ENCODE measurements around the gene NT5C2. TPM values are rescaled to one million over a fixed set of nuclear protein-coding genes. Genes with fewer than 3 reads are reported as not detected.
"Not testable (repeated sequence)": the region's sequence is repeated elsewhere in the genome, so short reads cannot be mapped to it uniquely, and the experiment has no call there.

The NT5C2 gene
- total and polyA plus RNA-seq, 10 donors = 21.7 to 115 (median 89.6) TPM

- TF ChIP-seq, protein P1, sequence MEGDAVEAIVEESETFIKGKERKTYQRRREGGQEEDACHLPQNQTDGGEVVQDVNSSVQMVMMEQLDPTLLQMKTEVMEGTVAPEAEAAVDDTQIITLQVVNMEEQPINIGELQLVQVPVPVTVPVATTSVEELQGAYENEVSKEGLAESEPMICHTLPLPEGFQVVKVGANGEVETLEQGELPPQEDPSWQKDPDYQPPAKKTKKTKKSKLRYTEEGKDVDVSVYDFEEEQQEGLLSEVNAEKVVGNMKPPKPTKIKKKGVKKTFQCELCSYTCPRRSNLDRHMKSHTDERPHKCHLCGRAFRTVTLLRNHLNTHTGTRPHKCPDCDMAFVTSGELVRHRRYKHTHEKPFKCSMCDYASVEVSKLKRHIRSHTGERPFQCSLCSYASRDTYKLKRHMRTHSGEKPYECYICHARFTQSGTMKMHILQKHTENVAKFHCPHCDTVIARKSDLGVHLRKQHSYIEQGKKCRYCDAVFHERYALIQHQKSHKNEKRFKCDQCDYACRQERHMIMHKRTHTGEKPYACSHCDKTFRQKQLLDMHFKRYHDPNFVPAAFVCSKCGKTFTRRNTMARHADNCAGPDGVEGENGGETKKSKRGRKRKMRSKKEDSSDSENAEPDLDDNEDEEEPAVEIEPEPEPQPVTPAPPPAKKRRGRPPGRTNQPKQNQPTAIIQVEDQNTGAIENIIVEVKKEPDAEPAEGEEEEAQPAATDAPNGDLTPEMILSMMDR (IDR thresholded peaks at IDR 0.05 in 8 of 11, conservative IDR thresholded peaks at IDR 0.05 in 3 of 11) = no peak
- TF ChIP-seq POLR2A (IDR thresholded peaks at IDR 0.05) (no peak), POLR2AphosphoS5 (IDR thresholded peaks at IDR 0.05) (no peak)
- Histone ChIP-seq H3K4me1 (peaks cover 0 to 25% (median 0%) of the 10 kb centered on the region in 6 donors), H3K27ac (peak overlapping the region in 1 of 8 donors; percentile 81), H3K9me3 (peaks cover 6 to 27% (median 26%) of the 10 kb centered on the region in 8 donors), H3K36me3 (no peaks in the 10 kb centered on the region), H3K27me3 (replicated peaks in 1 of 7) (no peaks in the 10 kb centered on the region), H3K4me3 (no peak overlapping the region)
- no peak for DNase-seq
- intact Hi-C loops (cut with DNase I; ENCODE audit: low total_unique reads) = no loop called here
- 64 to 97% (median 92%) methylated on average over 1 of the region's 1 CpG for WGBS, 5 donors
These were observed 34.3 kb upstream of the NT5C2 start for GRCh38 chr10:103227416-103227815.

- intact Hi-C loops (cut with DNase I; ENCODE audit: low total_unique reads) = no loop called here
These were observed 32.9 kb upstream of the NT5C2 start for GRCh38 chr10:103225939-103226338.

GRCh38 chr10:103224721-103225120 lies 31.6 kb upstream of the NT5C2 start:
- whole genome bisulfite sequencing, 5 donors = 35 to 60% (median 39%) methylated on average over 5 of the region's 5 CpGs
- peak overlapping the region in 7 of 8 donors; percentile 1 to 81 (median 61) for H3K27ac ChIP-seq
- intact Hi-C loops (cut with DNase I; ENCODE audit: low total_unique reads) = not testable (repeated sequence)

More at GRCh38 chr10:103225939-103226338, 32.9 kb upstream of the NT5C2 start:
- H3K4me1 ChIP-seq = peaks cover 0 to 25% (median 0%) of the 10 kb centered on the region in 6 donors
- no peaks in the 10 kb centered on the region for H3K27me3 ChIP-seq (replicated peaks in 1 of 7)
- peaks cover 6 to 33% (median 28%) of the 10 kb centered on the region in 8 donors for H3K9me3 ChIP-seq
- no peak for TF ChIP-seq POLR2A (IDR thresholded peaks at IDR 0.05)
- no peak for DNase-seq
- no peak overlapping the region for H3K4me3 ChIP-seq
- H3K27ac ChIP-seq = peak overlapping the region in 6 of 8 donors; percentile 27 to 81 (median 54)
- H3K36me3 ChIP-seq = no peaks in the 10 kb centered on the region

GRCh38 chr10:103224133-103224532 lies 31.1 kb upstream of the NT5C2 start:
- Histone ChIP-seq H3K9me3 (peaks cover 6 to 33% (median 28%) of the 10 kb centered on the region in 8 donors), H3K4me1 (peaks cover 0 to 25% (median 0%) of the 10 kb centered on the region in 6 donors), H3K27me3 (replicated peaks in 1 of 7) (no peaks in the 10 kb centered on the region), H3K36me3 (no peaks in the 10 kb centered on the region), H3K4me3 (no peak overlapping the region), H3K27ac (peak overlapping the region in 6 of 8 donors; percentile 1 to 81 (median 62))
- 88 to 96% (median 93%) methylated on average over 4 of the region's 4 CpGs for WGBS, 5 donors
- intact Hi-C loops (cut with DNase I; ENCODE audit: low total_unique reads) = no loop called here
- TF ChIP-seq, protein P1 (IDR thresholded peaks at IDR 0.05 in 8 of 11, conservative IDR thresholded peaks at IDR 0.05 in 3 of 11) = no peak
- TF ChIP-seq POLR2AphosphoS5 (IDR thresholded peaks at IDR 0.05) (no peak), POLR2A (IDR thresholded peaks at IDR 0.05) (no peak)
- DNase-seq = no peak

More at GRCh38 chr10:103224721-103225120, 31.6 kb upstream of the NT5C2 start:
- H3K27me3 ChIP-seq (replicated peaks in 1 of 7); H3K4me3 ChIP-seq; DNase-seq; H3K36me3 ChIP-seq: not testable (repeated sequence)
- H3K4me1 ChIP-seq = peaks cover 0 to 25% (median 0%) of the 10 kb centered on the region in 6 donors
- peaks cover 6 to 33% (median 28%) of the 10 kb centered on the region in 8 donors for H3K9me3 ChIP-seq

DNA sequence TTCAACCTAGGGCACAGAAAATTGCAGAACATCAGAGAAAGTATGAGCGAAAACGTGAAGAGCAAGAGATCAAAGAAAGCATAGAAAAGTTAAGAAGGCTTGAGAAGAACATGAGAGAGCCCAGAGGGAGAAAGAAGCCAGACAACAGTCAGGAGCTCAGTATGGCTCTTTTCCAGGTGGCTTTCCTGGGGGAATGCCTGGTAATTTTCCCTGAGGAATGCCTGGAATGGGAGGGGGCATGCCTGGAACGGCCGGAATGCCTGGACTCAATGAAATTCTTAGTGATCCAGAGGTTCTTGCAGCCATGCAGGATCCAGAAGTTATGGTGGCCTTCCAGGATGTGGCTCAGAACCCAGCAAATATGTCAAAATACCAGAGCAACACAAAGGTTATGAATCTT lies 23.3 kb upstream of the NT5C2 start:
- 71 to 84% (median 80%) methylated on average over 4 of the region's 4 CpGs for WGBS, 5 donors
- intact Hi-C loops (cut with DNase I; ENCODE audit: low total_unique reads); DNase-seq: not testable (repeated sequence)

DNA sequence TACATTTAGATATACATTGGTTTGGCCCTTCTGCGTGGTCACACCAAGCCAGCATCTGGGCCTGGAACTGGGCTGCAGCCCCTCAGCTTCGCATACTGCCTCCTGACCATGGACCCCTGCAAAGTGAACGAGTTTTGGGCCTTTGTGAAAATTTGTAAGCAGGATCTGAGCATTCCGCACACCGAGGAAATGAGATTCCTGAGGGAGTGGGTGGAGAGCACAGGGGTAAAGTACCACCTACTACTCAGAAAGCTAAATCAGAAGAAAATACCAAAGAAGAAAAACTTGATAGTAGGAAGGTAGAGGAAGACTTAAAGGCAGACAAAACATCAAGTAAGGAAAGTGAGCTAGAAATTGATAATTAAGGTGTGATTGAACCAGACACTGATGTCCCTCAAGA lies 22.5 kb upstream of the NT5C2 start:
- 88 to 95% (median 92%) methylated on average over 5 of the region's 5 CpGs for WGBS, 5 donors
- peaks cover under 1 to 18% (median 9%) of the 10 kb centered on the region in 8 donors for H3K9me3 ChIP-seq
- H3K27me3 ChIP-seq (replicated peaks in 1 of 7) = no peaks in the 10 kb centered on the region
- no peak overlapping the region for H3K4me3 ChIP-seq
- H3K27ac ChIP-seq = no peak overlapping the region
- no peak for DNase-seq
- H3K4me1 ChIP-seq = no peaks in the 10 kb centered on the region
- intact Hi-C loops (cut with DNase I; ENCODE audit: low total_unique reads) = no loop called here
- no peaks in the 10 kb centered on the region for H3K36me3 ChIP-seq
- TF ChIP-seq, protein P1 (IDR thresholded peaks at IDR 0.05 in 8 of 11, conservative IDR thresholded peaks at IDR 0.05 in 3 of 11) = no peak
- TF ChIP-seq POLR2AphosphoS5 (IDR thresholded peaks at IDR 0.05) (no peak), POLR2A (IDR thresholded peaks at IDR 0.05) (no peak)

More for the DNA sequence above, 23.3 kb upstream of the NT5C2 start:
- not testable (repeated sequence) for H3K36me3 ChIP-seq; H3K27ac ChIP-seq; H3K4me1 ChIP-seq; H3K27me3 ChIP-seq (replicated peaks in 1 of 7); H3K4me3 ChIP-seq
- H3K9me3 ChIP-seq = peaks cover 0 to 10% (median 1%) of the 10 kb centered on the region in 8 donors

GRCh38 chr10:103210262-103210661 lies 17.2 kb upstream of the NT5C2 start:
- WGBS, 5 donors = 76 to 94% (median 89%) methylated on average over 4 of the region's 4 CpGs
- H3K4me1 ChIP-seq; DNase-seq; H3K27me3 ChIP-seq (replicated peaks in 1 of 7); H3K27ac ChIP-seq; intact Hi-C loops (cut with DNase I; ENCODE audit: low total_unique reads); H3K36me3 ChIP-seq; H3K4me3 ChIP-seq: not testable (repeated sequence)
- peaks cover 3 to 52% (median 29%) of the 10 kb centered on the region in 8 donors for H3K9me3 ChIP-seq

- H3K4me1 ChIP-seq; DNase-seq; H3K4me3 ChIP-seq; H3K27ac ChIP-seq; intact Hi-C loops (cut with DNase I; ENCODE audit: low total_unique reads); H3K36me3 ChIP-seq; H3K27me3 ChIP-seq (replicated peaks in 1 of 7): not testable (repeated sequence)
- peaks cover 3 to 52% (median 29%) of the 10 kb centered on the region in 8 donors for H3K9me3 ChIP-seq
- WGBS, 5 donors = 65 to 100% (median 77%) methylated on average over 3 of the region's 3 CpGs
These were observed 14.6 kb upstream of the NT5C2 start for GRCh38 chr10:103207643-103208042.
